Bone marrow (tissue), 2 donors: ENCODE data around the gene FARS2.

Experiments
- DNase-seq, 2 donors: peaks; one replicate each; lab custom pipeline; 2025; lab: John Stamatoyannopoulos, UW

Gene FARS2

GRCh38 chr6:5730585-5731263 lies 469.4 kb downstream of the FARS2 start:
- no peak for DNase-seq

GRCh38 chr6:5731435-5731834 lies 470.1 kb downstream of the FARS2 start:
- DNase-seq = no peak

GRCh38 chr6:5732496-5732895 lies 471.2 kb downstream of the FARS2 start:
- no peak for DNase-seq

- no peak for DNase-seq
Observed at GRCh38 chr6:5736016-5736738, 474.9 kb downstream of the FARS2 start.

GRCh38 chr6:5737460-5737859 lies 476.1 kb downstream of the FARS2 start:
- DNase-seq = no peak

GRCh38 chr6:5738211-5738610 lies 476.9 kb downstream of the FARS2 start:
- DNase-seq = no peak

GRCh38 chr6:5744497-5744896 lies 483.2 kb downstream of the FARS2 start:
- DNase-seq = no peak

- DNase-seq = no peak
Observed at GRCh38 chr6:5745081-5745480, 483.8 kb downstream of the FARS2 start.

GRCh38 chr6:5746053-5746758 lies 484.9 kb downstream of the FARS2 start:
- no peak for DNase-seq

GRCh38 chr6:5746759-5747130 lies 485.4 kb downstream of the FARS2 start:
- DNase-seq = no peak

- no peak for DNase-seq
Observed at GRCh38 chr6:5747379-5747778, 486.1 kb downstream of the FARS2 start.

- DNase-seq = no peak
Observed at GRCh38 chr6:5749016-5749650, 487.8 kb downstream of the FARS2 start.

- no peak for DNase-seq
Observed at GRCh38 chr6:5749651-5750215, 488.4 kb downstream of the FARS2 start.

GRCh38 chr6:5751525-5752390 lies 490.4 kb downstream of the FARS2 start:
- no peak for DNase-seq

GRCh38 chr6:5752391-5752680 lies 491.0 kb downstream of the FARS2 start:
- no peak for DNase-seq

- DNase-seq = no peak
Observed at GRCh38 chr6:5753209-5753608, 491.9 kb downstream of the FARS2 start.

GRCh38 chr6:5754904-5755303 lies 493.6 kb downstream of the FARS2 start:
- no peak for DNase-seq

GRCh38 chr6:5759571-5759970 lies 498.3 kb downstream of the FARS2 start:
- DNase-seq = no peak

- no peak for DNase-seq
Observed at GRCh38 chr6:5761370-5761769, 500.1 kb downstream of the FARS2 start.

GRCh38 chr6:5762561-5762968 lies 501.3 kb downstream of the FARS2 start:
- DNase-seq = no peak

- DNase-seq = no peak
Observed at GRCh38 chr6:5763407-5763806, 502.1 kb downstream of the FARS2 start.

GRCh38 chr6:5763871-5764270 lies 502.6 kb downstream of the FARS2 start:
- DNase-seq = no peak
